Aorta (tissue), 5 donors: ENCODE data around the gene TPBGL. TPM values are rescaled to one million over a fixed set of nuclear protein-coding genes. Genes with fewer than 3 reads are reported as not detected.

Experiments
- ATAC-seq: fragments of 200-7000 bp; cut with Tn5 transposase; one replicate; pipeline ENCODE4 v1.9.1; 2022; ENCODE audit warnings: moderate library complexity; ENCODE audit not compliant: low FRiP score
- DNase-seq, 2 donors: peaks; one replicate each; pipeline ENCODE4 v3.0.0-alpha.2; 2020
- H3K27ac ChIP-seq, 2 donors: one replicate each; pipeline ENCODE4 v1.5.1; 2013; ENCODE audit warnings: low read length in 2 of 2, mild to moderate bottlenecking in 2 of 2, moderate library complexity in 2 of 2, control low read depth in 1 of 2, inconsistent platforms in 1 of 2, low read depth in 1 of 2
- H3K27me3 ChIP-seq, 2 donors: one replicate each; pipeline ENCODE4 v1.6.1; 2013; ENCODE audit warnings: control low read depth in 1 of 2, low read length in 1 of 2, mild to moderate bottlenecking in 1 of 2, moderate library complexity in 1 of 2; ENCODE audit not compliant: insufficient read depth in 2 of 2, control insufficient read depth in 1 of 2
- H3K36me3 ChIP-seq, 2 donors: one replicate each; pipeline ENCODE4 v1.6.1; 2013; ENCODE audit warnings: control low read depth in 1 of 2, low read length in 1 of 2, mild to moderate bottlenecking in 1 of 2; ENCODE audit not compliant: insufficient read depth in 2 of 2, control insufficient read depth in 1 of 2
- H3K4me1 ChIP-seq, 2 donors: one replicate each; pipeline ENCODE4 v1.6.1; 2013; ENCODE audit warnings: low read length in 2 of 2, control low read depth in 1 of 2, mild to moderate bottlenecking in 1 of 2, moderate library complexity in 1 of 2; ENCODE audit not compliant: insufficient read depth in 2 of 2, control insufficient read depth in 1 of 2
- H3K4me3 ChIP-seq, 2 donors: one replicate each; pipeline ENCODE4 v1.5.1; 2013; ENCODE audit warnings: low read length in 2 of 2, control low read depth in 1 of 2, mild to moderate bottlenecking in 1 of 2
- H3K9me3 ChIP-seq: one replicate; pipeline ENCODE4 v1.6.1; 2013; ENCODE audit warnings: mild to moderate bottlenecking, low read length; ENCODE audit not compliant: control insufficient read depth
- WGBS, 2 donors: extraction: QIAGEN DNeasy Blood & Tissue Kit; methylation state at CpG; one replicate each; pipeline ENCODE4 v1.1.7; 2013; 5-methylcytosine and 5-hydroxymethylcytosine counted together
- intact Hi-C, 2 donors: fragments of 100-400 bp; cut with DNase I; formaldehyde crosslinking; loops; one replicate each; pipeline versions ENCODE4 v1.14.2 to v1.15.0; 2022
- polyA plus RNA-seq, 2 donors: library from polyadenylated mRNA; stranded (reverse); fragments of 200-250 nt; gene quantifications; one replicate each; pipeline ENCODE4 v1.2.3, GENCODE V29; 2013
- total RNA-seq, 2 donors: library from RNA; stranded (reverse); fragmentation: NEBNext Ultra II Directional; extraction: Animal tissue kit (Norgen Biotek cat#: 25700); gene quantifications; one replicate each; pipeline ENCODE4 v1.2.1, GENCODE V29; 2021
- donor health status: healthy with polysubstance abuse.
- donor health status: Bipolar disorder and iron deficiency.
- donor health status: DM: no; HTN: no; CAD: no.
- donor health status: DM: no; HTN: no; CAD: no.
- donor health status: DM: yes; HTN: yes; CAD: no.

TPBGL gene
- total and polyA plus RNA-seq, 4 donors = 0.30 to 0.36 TPM; not detected in 2

DNA sequence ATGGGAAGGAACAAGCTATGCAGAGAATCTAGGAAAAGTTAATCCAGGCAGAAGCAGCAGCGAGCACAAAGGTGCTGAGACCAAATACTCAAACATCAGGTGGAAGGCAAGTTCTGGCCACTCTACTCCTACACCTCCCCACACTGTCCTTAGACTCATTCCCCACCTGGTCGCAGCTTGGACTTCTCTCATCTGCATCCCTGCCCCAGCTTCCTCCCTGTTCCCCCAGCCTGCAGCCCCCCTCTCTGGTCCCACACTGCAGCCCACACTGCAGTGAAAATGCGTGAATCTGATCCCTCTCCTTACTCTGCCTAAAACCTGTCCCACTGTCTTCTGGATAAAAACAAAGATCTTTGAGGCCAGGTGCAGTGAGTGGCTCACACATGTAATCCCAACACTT, 9.1 kb downstream of the TPBGL start:
- Histone ChIP-seq H3K27me3 (no peaks in the 10 kb centered on the region), H3K27ac (no peak overlapping the region), H3K4me3 (no peak overlapping the region), H3K36me3 (no peaks in the 10 kb centered on the region), H3K4me1 (no peaks in the 10 kb centered on the region), H3K9me3 (peaks cover 2% of the 10 kb centered on the region)
- intact Hi-C loops = loop anchor here (2.0 to 5.0 kb wide), 5 partner anchors 105 to 317 kb away; no protein-coding TSS in a partner anchor
- ATAC-seq (no peak), DNase-seq (no peak)
- WGBS, 2 donors = 42 to 49% methylated on average over 3 of the region's 3 CpGs

DNA sequence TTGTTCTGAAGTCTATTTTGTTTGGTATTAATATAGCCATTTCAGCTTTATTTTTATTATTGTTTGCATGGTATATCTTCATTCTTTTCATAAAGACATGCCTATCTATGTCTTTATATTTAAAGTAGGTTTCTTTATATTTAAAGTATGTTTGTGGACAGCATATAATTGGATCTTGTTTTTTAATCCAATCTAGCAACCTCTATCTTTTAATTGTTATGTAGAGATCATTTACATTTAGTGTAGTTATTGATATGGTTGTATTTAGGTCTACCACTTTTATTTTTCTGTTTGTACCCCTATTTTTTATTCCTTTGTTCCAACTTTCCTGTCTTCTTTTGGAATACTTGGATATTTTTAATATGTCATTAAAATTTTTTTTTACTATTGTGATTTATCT, 13.8 kb downstream of the TPBGL start:
- H3K9me3 ChIP-seq = peaks cover 2% of the 10 kb centered on the region
- intact Hi-C loops = no loop called here
- ATAC-seq = no peak
- no peak for DNase-seq
- H3K4me1 ChIP-seq = no peaks in the 10 kb centered on the region
- H3K27ac ChIP-seq = no peak overlapping the region
- no peaks in the 10 kb centered on the region for H3K36me3 ChIP-seq
- no peak overlapping the region for H3K4me3 ChIP-seq
- H3K27me3 ChIP-seq = no peaks in the 10 kb centered on the region

DNA sequence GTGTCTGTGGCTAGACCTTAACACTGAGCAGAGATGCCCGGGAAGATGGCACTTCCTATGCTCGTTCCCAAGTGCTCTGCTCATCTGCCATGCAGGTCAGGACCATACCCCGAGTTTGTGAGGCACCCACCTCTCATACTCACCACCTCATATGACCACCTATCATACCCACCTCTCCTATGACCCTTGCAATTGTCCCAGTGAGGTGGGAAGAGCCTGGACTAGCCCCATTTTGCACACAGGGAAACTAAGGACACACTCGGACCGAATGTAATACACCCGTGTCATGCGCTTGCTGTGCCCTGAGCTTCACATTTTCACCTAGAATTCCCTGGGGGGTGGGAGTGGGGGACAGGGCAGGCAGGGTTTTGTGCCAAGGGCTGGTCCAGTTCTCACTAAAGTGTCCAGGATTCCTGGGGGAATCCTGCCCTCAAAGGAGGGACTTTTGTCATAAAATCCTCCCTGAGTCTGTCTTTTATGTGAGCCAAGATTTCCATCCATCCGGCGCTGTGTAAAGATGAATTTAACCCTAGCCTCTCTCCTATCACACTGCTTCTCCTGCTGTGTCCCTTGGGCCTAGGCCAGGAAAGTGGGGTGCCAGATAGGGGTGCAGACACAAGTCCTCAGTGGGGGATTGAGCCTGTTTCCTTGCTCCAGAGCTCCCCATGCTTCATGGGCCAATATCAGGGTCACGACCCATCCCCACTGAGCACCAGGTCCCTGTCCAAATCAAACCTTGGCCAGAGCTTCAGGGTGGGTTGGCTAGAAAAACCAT, 20.0 kb downstream of the TPBGL start:
- intact Hi-C loops = no loop called here
- no peaks in the 10 kb centered on the region for H3K36me3 ChIP-seq
- no peak overlapping the region for H3K4me3 ChIP-seq
- ATAC-seq (no peak), DNase-seq (peak in 1 of 2 donors; percentile 51)
- 65 to 68% methylated on average over 10 of the region's 10 CpGs for WGBS, 2 donors
- H3K27me3 ChIP-seq = no peaks in the 10 kb centered on the region
- no peak overlapping the region for H3K27ac ChIP-seq
- H3K4me1 ChIP-seq = no peaks in the 10 kb centered on the region
- H3K9me3 ChIP-seq = no peaks in the 10 kb centered on the region

DNA sequence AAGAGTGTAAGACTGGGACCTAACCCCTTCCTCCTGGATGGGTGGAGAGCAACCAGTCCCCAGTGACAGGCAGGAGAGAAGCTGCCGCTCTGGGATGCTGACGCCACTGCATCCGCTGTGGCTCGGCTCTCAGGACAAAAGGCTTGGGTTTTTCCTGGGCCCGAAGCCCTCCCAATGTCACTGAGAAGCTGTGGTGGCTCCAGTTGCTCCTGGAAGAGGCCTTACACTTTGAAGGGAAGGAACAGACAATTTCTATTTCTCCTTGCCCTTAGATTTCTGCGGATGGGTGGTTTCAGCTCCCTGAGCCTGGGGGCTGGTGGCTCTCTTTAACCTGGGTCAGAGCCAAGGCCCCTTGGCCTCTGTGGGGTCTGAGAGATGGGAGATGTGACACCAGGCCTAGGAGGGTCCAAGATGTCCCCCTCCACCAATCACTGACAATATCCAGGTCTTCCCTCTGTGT, 21.4 kb downstream of the TPBGL start:
- intact Hi-C loops = no loop called here
- H3K27me3 ChIP-seq = no peaks in the 10 kb centered on the region
- H3K4me3 ChIP-seq = no peak overlapping the region
- DNase-seq (peak; percentile 44 to 51), ATAC-seq (no peak)
- H3K9me3 ChIP-seq = no peaks in the 10 kb centered on the region
- 95 to 97% methylated on average over 6 of the region's 6 CpGs for WGBS, 2 donors
- no peaks in the 10 kb centered on the region for H3K36me3 ChIP-seq
- no peak overlapping the region for H3K27ac ChIP-seq
- no peaks in the 10 kb centered on the region for H3K4me1 ChIP-seq

DNA sequence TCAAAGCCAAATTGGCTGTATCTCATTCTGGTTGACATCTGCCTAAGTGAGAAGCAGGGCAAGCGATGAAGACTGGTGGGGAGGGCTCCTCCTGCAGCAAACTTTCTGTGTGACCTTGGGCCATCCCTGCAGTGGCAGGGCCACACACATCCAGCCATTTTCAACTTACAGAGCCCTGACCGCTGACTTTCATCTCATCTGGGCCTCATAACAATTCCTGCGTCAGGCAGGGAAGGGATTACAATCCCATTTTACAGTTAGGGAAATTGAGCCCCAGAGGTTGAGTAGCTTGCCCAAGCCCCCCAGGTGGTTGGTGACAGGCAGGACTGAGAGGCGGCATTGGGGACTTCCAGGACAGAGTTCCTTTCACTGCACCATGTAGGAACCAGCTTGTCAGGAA, 21.9 kb downstream of the TPBGL start:
- H3K27me3 ChIP-seq = no peaks in the 10 kb centered on the region
- no peaks in the 10 kb centered on the region for H3K36me3 ChIP-seq
- DNase-seq (peak; percentile 13 to 33), ATAC-seq (no peak)
- intact Hi-C loops = no loop called here
- no peaks in the 10 kb centered on the region for H3K9me3 ChIP-seq
- no peak overlapping the region for H3K4me3 ChIP-seq
- H3K4me1 ChIP-seq = no peaks in the 10 kb centered on the region
- WGBS, 2 donors = 92 to 96% methylated on average over 4 of the region's 4 CpGs
- no peak overlapping the region for H3K27ac ChIP-seq

DNA sequence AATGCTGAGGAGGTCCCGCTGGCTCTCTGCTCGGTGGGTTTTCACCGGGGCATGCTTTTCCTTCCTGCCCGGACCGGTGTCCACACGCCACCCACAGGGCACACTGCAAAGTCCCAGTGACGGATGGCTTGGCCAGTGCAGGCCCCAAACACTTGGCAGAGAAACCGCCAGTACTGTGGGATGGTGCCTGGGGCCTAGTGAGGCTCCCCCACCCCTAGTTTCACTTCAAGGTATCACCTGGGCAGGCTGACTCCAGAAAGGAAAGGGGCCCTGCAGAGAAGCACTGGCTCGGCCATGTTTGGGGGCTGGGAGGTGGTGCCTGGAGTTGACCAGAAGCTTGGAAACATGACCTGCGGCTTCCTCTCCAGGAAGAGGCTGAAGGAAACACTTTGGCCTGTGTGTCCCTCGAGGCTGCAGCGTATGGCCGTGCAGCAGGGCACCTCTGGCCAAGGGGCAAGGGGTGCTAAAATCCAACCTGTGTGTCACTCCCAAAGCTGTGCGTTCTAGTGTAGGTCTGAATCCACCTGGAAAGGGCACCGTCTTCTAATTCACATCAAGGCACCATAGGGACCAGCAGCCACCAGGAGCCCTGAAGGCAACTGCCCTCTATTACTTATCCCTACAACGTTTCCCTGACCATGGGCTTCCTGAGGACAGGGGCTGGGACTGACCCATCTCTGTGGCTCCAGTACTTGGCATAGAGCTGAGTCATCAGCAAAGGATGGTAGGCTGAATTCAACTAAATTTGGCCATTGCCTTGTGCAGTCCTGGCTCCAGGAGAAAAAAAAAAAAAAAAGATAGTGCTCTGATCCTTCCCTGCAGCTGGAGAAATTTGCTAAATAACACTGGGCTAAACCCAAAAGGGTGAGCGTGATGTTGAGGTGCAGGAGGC, 22.6 kb downstream of the TPBGL start:
- Histone ChIP-seq H3K27ac (no peak overlapping the region), H3K27me3 (no peaks in the 10 kb centered on the region), H3K4me1 (no peaks in the 10 kb centered on the region), H3K36me3 (no peaks in the 10 kb centered on the region), H3K9me3 (no peaks in the 10 kb centered on the region), H3K4me3 (no peak overlapping the region)
- intact Hi-C loops = no loop called here
- ATAC-seq (peak; percentile 23), DNase-seq (peak in 1 of 2 donors; percentile 30)
- WGBS, 2 donors = 80 to 81% methylated on average over 17 of the region's 17 CpGs

DNA sequence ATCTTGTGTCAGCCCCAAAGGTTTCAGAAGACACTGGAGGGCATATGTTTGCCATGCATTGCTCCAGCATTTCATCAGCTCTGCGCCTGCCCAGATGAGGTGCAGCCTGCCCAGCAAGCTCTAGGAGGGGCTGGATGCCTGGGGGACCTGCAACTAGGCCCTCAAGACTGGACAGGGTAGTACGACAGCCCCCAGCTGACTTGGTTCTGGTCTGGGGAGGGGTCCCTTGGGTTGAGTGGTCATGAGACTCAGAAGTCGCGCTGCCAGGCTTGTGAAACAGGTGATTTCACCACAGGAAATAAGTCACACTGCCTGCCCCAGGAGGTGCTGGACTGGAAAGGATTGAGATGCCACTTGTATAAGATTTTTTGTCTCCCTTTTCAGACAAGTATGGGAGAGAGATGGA, 23.4 kb downstream of the TPBGL start:
- ATAC-seq (no peak), DNase-seq (no peak)
- no peaks in the 10 kb centered on the region for H3K9me3 ChIP-seq

DNA sequence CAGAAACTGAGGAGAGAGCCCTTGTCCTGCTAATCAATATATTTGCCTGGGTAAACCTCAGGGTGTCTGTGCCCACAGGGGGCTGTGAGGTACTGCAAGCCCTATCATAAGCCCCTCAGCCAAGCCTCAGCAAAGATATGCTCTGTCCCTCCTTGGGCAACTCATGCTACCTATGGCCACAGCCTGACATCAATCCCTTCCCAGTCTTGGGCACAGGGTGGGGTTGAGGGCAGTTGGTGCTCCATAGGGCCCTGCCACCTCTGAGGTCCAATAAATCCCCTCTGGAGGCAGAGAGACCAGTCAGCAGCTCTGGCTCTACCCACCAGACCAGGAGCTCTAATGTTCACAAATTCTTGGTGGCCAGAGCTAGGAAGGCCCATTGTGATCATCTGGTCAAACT, 23.8 kb downstream of the TPBGL start:
- ATAC-seq = no peak
- H3K27ac ChIP-seq = no peak overlapping the region
- no peaks in the 10 kb centered on the region for H3K9me3 ChIP-seq
- H3K36me3 ChIP-seq = no peaks in the 10 kb centered on the region
- intact Hi-C loops = no loop called here
- H3K4me3 ChIP-seq = no peak overlapping the region
- H3K27me3 ChIP-seq = no peaks in the 10 kb centered on the region
- no peak for DNase-seq
- no peaks in the 10 kb centered on the region for H3K4me1 ChIP-seq

More for the DNA sequence above, 23.4 kb downstream of the TPBGL start:
- no peaks in the 10 kb centered on the region for H3K27me3 ChIP-seq
- H3K4me3 ChIP-seq = no peak overlapping the region
- no peaks in the 10 kb centered on the region for H3K4me1 ChIP-seq
- intact Hi-C loops = no loop called here
- H3K36me3 ChIP-seq = no peaks in the 10 kb centered on the region
- no peak overlapping the region for H3K27ac ChIP-seq
- 88 to 91% methylated on average over 4 of the region's 4 CpGs for WGBS, 2 donors
